Measurements from ENCODE around the gene PNMT.

Gene PNMT

DNA sequence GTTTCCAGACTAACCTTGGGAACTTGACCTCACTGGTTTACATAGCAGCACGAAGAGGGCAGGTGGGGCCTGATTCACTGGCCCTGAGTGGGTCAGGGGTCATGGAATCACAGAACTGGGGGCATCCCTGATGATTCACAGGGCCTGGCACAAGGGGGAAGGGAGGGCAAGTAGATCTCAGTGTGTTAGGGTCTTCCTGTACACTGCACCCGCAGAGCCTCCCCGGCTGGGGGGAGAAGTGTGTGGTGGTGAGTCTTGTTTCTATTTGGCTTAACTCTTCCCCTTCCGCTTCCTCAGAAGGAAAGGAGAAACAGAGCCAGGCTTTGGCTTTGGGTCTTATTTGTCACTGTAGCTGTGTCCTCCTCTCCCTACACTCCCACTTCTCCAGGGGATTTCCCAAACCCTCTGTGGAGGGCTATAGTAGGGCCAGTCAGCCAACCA lies 27.6 kb upstream of the PNMT start:
- H3K36me3 ChIP-seq (ENCODE audit: insufficient read depth, low read length): no peaks in the 10 kb centered on the region
- H3K9me3 ChIP-seq (ENCODE audit: control insufficient read depth, insufficient read depth, low read length): no peaks in the 10 kb centered on the region
- no peak overlapping the region for H3K9ac ChIP-seq (ENCODE audit: low read depth, low read length)
- H3K4me1 ChIP-seq (ENCODE audit: insufficient read depth, low read length): peaks cover 31% of the 10 kb centered on the region

DNA sequence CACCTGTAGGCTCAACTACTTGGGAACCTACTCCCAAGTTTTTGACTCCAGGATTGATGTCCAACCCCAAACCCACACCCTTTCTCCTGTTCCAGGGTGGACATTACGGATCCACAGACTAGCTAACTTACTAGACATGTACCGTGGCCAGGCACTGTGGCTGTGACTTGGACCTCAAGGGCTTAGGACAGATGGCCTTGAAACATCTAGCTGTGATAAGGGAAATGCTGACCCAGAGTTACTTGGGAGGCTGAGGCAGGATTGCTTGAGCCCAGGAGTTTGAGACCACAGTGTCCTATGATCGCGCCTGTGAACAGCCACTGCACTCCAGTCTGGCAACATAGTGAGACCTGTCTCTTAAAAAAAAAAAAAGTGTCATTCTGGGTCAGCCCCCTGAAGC lies 27.2 kb upstream of the PNMT start:
- no peaks in the 10 kb centered on the region for H3K36me3 ChIP-seq (ENCODE audit: insufficient read depth, low read length)
- H3K4me1 ChIP-seq (ENCODE audit: insufficient read depth, low read length): peaks cover 27% of the 10 kb centered on the region
- no peaks in the 10 kb centered on the region for H3K9me3 ChIP-seq (ENCODE audit: control insufficient read depth, insufficient read depth, low read length)
- no peak overlapping the region for H3K9ac ChIP-seq (ENCODE audit: low read depth, low read length)

DNA sequence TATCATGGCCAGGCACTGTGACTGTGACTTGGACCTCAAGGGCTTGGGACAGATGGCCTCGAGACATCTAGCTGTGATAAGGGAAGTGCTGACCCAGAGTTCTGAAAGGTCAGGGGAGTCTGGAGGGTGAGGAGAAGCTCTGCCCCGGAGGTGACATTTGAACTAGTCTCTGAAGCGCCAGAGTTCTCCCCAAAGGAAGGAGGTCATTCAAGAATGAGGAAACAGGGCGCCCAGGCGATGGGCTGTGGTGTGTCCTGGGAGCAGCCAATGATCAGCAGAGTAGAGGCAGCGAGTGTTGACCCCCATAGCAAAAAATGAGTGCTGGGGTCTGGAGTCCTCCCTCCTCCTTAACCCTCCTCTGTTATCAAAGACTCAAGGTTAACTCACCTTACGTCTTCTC lies 26.4 kb upstream of the PNMT start:
- Histone ChIP-seq H3K4me1 (ENCODE audit: insufficient read depth, low read length) (peaks cover 25% of the 10 kb centered on the region; the same call in 1 of the 2 replicates), H3K9ac (ENCODE audit: low read depth, low read length) (no peak overlapping the region), H3K9me3 (ENCODE audit: control insufficient read depth, insufficient read depth, low read length) (no peaks in the 10 kb centered on the region), H3K36me3 (ENCODE audit: insufficient read depth, low read length) (no peaks in the 10 kb centered on the region)

DNA sequence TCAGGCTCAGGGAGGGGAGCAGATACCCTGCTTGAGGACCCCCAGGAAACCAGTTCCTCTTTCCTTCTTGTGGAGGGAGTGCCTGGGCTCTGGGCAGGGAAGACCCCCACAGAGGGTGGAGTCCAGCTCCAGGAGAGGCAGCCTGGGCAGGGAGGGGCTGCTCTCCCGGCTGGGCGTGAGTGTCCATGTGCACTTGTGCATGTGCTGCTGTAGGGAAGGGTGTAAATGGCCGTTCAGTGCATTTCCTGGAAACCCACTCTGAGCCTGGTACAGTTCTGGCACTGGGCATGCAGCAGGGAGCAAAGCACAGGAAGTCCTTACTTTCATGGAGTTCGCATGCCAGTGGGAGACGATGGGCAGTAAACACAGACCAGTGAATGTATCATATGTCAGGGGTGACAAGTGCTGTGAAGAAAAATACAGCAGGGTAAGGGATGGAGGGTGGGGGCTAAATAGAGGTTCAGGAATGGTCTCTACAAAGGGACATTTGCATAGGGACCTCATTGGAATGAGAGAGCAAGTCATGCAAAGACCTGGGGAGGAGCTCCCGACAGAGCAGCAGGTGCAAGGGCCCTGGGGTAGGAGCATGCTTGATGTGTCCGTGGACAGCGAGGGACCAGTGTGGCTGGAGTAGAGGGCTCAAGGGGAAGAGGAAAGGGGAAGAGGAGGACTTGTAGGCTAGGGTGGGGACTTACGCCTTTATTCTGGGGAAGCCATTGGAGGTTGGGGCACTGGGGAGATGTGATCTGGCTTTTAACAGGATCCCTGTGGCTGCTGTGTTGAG lies 25.8 kb upstream of the PNMT start:
- Histone ChIP-seq H3K9me3 (ENCODE audit: control insufficient read depth, insufficient read depth, low read length) (no peaks in the 10 kb centered on the region), H3K9ac (ENCODE audit: low read depth, low read length) (no peak overlapping the region), H3K36me3 (ENCODE audit: insufficient read depth, low read length) (no peaks in the 10 kb centered on the region), H3K4me1 (ENCODE audit: insufficient read depth, low read length) (peaks cover 25% of the 10 kb centered on the region; the same call in 1 of the 2 replicates)

DNA sequence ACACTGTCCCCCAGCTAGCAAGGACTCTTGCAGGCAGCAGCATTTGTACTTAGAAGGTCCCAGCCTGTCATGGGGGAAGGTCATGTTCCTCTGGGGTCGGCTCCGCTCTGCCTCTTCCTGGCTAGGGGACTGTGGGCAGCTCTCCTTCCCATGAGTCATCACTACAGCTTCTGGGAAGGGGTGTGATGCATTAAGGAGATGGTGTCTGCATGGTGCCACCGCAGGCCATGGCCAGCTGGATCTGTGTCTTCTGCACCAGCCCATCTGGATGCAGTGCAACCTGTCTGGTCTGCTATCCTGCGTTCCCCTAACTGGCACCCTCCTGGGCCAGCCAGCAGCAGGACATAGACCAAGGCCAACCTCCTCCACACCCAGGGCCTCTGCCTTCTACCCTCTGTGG lies 25.0 kb upstream of the PNMT start:
- no peak overlapping the region for H3K9ac ChIP-seq (ENCODE audit: low read depth, low read length)
- H3K36me3 ChIP-seq (ENCODE audit: insufficient read depth, low read length): no peaks in the 10 kb centered on the region
- peaks cover 25% of the 10 kb centered on the region; the same call in 1 of the 2 replicates for H3K4me1 ChIP-seq (ENCODE audit: insufficient read depth, low read length)
- H3K9me3 ChIP-seq (ENCODE audit: control insufficient read depth, insufficient read depth, low read length): no peaks in the 10 kb centered on the region

DNA sequence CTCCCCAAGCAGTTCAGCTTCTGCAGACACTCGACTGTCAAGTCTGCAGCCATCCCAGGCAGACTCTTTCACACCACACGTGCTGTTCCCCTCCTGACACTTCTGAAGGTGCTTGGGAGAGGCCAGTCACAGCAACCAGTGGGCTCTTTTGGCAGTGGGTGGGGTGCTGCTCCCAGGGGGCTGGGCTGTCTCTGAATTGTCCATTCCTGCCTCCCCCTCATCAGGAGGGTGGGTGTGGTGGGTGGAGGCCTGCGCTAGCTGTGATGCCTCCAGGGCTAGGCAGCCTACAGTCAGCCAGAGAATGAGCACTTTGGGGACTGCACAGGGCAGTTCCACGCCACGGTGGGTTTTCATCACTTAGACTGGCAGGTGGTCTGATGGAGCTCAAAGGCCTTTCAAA lies 21.0 kb upstream of the PNMT start:
- Histone ChIP-seq H3K4me1 (ENCODE audit: insufficient read depth, low read length) (peaks cover 20% of the 10 kb centered on the region; the same call in 1 of the 2 replicates), H3K9me3 (ENCODE audit: control insufficient read depth, insufficient read depth, low read length) (no peaks in the 10 kb centered on the region), H3K9ac (ENCODE audit: low read depth, low read length) (no peak overlapping the region), H3K36me3 (ENCODE audit: insufficient read depth, low read length) (no peaks in the 10 kb centered on the region)

DNA sequence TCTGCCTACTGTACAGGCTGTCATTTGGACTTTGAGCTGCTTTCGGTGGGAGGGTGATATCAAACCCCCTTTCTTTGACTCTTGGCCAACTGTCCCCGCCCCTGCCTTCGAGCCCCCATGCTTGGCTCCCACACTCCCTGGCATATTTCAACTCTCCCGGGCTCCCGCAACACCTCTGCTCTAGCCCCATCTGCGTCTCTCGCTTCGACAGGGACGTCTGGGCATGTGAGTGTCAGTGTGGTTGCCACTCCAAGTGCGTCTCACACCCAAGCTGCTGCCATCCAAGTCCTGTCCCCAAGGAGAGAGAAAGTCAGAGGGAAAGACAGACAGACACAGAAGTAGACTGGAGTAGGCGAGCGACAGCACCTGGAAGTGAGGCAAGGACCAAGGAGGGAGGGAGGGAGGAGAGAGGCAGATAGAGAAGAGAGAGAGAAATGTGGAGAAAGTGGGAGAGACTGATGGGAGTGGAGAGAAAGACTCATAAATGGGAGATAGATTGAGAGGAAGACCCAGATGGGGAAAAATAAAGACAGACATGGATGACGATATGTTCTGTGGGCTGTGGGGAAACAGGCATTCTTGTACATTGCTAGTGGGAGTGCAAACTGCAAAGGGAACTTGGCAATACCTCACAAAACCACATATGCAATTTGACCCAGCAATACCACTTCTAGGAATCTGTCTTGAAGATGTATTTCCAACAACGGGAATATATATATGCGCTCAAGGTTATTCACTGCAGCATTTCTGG lies 19.5 kb upstream of the PNMT start:
- Histone ChIP-seq H3K9me3 (ENCODE audit: control insufficient read depth, insufficient read depth, low read length) (no peaks in the 10 kb centered on the region), H3K4me1 (ENCODE audit: insufficient read depth, low read length) (peaks cover 29% of the 10 kb centered on the region; the same call in 1 of the 2 replicates), H3K36me3 (ENCODE audit: insufficient read depth, low read length) (no peaks in the 10 kb centered on the region), H3K9ac (ENCODE audit: low read depth, low read length) (no peak overlapping the region)

DNA sequence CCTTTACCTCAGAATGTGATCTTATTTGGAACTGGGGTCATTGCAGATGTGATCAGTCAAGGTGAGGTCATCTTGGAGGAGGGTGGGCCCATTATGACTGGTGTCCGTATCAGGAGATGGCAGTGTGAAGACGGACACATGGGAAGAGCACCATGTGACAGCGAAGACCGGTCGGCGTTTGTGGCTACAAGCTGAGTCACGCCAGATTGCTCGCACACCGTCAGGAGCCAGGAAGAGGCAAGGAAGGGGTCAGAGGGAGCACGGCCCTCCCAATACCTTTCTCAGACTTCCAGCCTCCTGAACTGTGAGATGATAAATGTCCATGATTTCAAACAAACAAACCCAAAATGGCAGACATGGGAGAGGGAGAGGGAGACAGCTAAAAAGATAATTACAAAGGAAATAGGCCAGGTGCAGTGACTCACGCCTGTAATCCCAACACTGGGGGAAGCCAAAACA lies 18.1 kb upstream of the PNMT start:
- H3K9ac ChIP-seq (ENCODE audit: low read depth, low read length): no peak overlapping the region
- H3K4me1 ChIP-seq (ENCODE audit: insufficient read depth, low read length): peaks cover 24% of the 10 kb centered on the region; the same call in 1 of the 2 replicates
- H3K9me3 ChIP-seq (ENCODE audit: control insufficient read depth, insufficient read depth, low read length): no peaks in the 10 kb centered on the region
- H3K36me3 ChIP-seq (ENCODE audit: insufficient read depth, low read length): no peaks in the 10 kb centered on the region

DNA sequence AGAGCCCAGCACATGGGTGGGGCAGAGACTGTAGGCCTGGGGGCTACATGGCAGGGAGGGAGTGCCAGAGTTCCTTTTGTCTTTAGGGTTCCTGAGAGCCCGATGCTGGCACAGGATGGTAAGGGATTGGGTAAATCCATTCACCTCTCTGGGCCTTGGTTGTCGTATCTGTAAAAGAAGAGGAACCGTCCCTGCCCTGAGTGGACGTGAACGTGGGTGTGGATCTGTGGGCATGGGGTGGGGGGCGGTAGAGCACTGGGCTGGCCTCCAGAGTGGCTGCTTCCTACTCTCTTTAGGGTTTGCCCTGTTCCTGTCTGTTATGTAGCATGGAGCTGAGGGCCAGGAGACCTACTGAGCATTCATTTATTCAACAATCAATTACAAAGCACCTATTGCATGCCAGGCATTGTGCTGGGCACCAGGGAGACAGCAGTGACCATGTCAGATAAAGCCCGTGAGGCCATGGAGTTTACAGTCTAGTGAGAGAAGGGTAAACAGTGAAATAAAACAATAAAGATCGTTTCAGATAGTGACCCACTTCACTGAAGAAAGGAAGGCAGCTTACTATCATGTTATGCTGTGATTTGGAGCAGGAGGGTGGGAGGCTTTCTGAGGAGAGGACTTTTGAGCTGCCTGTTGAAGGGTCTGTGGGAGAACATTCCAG lies 16.2 kb upstream of the PNMT start:
- no peak overlapping the region for H3K9ac ChIP-seq (ENCODE audit: low read depth, low read length)
- H3K36me3 ChIP-seq (ENCODE audit: insufficient read depth, low read length): no peaks in the 10 kb centered on the region
- H3K9me3 ChIP-seq (ENCODE audit: control insufficient read depth, insufficient read depth, low read length): no peaks in the 10 kb centered on the region
- peaks cover 15% of the 10 kb centered on the region; the same call in 1 of the 2 replicates for H3K4me1 ChIP-seq (ENCODE audit: insufficient read depth, low read length)

DNA sequence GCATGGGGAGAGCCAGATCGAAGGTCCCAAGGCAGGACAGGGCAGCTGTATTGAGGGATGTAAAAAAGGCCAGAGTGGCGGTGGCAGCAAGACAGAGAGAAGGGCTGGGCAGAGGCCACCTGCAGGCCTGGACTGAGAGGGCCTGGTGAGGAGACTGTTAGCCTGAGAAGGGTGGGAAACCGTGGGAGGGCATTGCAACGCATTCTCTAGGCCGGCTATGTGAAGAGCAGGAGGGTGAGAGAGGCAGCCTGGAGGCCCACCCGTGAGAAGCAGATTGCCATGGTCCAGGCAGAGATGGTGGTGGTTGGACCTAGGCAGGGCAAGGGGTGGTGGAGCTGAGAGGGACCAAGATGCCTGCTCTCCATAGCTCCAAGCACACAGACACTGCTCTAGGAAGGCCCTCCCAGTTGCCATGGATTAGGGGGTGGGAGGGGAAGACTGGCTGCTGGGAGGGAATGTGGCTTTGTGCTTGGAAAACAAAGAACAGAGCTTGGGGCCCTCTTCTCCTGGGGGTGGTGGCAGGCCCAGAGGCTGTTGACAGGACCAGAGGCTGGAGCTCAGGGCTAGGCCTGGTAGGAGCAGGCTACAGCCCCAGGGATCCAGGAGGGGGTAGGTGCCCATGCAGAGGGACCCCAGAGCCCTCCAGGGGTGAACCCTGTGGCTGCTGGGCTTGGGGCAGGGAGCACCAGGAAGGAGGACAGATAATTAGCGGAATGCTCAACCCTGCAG lies 15.5 kb upstream of the PNMT start:
- Histone ChIP-seq H3K4me1 (ENCODE audit: insufficient read depth, low read length) (peaks cover 15% of the 10 kb centered on the region; the same call in 1 of the 2 replicates), H3K9ac (ENCODE audit: low read depth, low read length) (no peak overlapping the region)

DNA sequence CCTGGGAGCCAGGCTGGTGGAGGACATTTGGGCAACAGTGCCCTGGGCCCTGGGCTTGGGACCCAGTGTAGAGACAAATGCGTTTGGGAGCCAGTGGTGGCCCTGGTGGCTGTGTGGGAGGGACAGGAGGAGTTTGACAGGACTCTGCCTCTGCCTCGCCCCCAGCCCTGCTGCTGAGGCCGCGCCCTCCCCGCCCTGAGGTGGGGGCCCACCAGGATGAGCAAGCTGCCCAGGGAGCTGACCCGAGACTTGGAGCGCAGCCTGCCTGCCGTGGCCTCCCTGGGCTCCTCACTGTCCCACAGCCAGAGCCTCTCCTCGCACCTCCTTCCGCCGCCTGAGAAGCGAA lies 15.0 kb upstream of the PNMT start:
- no peaks in the 10 kb centered on the region for H3K9me3 ChIP-seq (ENCODE audit: control insufficient read depth, insufficient read depth, low read length)
- peaks cover 15% of the 10 kb centered on the region; the same call in 1 of the 2 replicates for H3K4me1 ChIP-seq (ENCODE audit: insufficient read depth, low read length)
- H3K36me3 ChIP-seq (ENCODE audit: insufficient read depth, low read length): no peaks in the 10 kb centered on the region
- no peak overlapping the region for H3K9ac ChIP-seq (ENCODE audit: low read depth, low read length)

More for the DNA sequence above, 15.5 kb upstream of the PNMT start:
- Histone ChIP-seq H3K36me3 (ENCODE audit: insufficient read depth, low read length) (no peaks in the 10 kb centered on the region), H3K9me3 (ENCODE audit: control insufficient read depth, insufficient read depth, low read length) (no peaks in the 10 kb centered on the region)

DNA sequence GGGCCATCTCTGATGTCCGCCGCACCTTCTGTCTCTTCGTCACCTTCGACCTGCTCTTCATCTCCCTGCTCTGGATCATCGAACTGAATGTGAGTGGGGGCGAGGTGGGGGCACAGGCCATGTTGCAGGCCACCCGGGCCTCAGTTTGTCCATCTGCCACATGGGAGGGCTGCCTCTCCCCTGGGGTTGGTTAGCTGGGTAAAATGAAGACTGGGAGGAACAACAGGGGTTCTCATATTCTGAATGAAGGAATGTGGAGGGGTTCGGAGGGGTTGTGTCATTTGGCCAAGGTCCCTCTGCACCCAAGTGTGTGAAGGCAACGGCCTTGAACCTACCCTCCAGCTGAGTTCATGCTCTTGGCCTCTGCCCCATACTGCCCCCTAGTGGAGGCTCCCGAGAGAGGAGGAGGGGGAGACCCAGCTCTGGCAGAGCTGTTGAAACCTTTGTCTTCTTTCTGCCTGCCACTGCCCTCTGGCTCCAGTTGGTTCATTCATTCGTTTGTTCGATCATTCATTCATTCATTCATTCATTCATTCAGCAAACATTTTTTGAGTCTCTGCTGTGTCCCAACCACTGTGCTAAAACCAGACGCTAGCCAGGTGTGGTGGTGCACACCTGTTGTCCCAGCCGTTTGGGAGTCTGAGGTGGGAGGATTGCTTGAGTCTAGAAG lies 14.5 kb upstream of the PNMT start:
- no peaks in the 10 kb centered on the region for H3K9me3 ChIP-seq (ENCODE audit: control insufficient read depth, insufficient read depth, low read length)
- H3K9ac ChIP-seq (ENCODE audit: low read depth, low read length): no peak overlapping the region
- peaks cover 15% of the 10 kb centered on the region; the same call in 1 of the 2 replicates for H3K4me1 ChIP-seq (ENCODE audit: insufficient read depth, low read length)
- no peaks in the 10 kb centered on the region for H3K36me3 ChIP-seq (ENCODE audit: insufficient read depth, low read length)

DNA sequence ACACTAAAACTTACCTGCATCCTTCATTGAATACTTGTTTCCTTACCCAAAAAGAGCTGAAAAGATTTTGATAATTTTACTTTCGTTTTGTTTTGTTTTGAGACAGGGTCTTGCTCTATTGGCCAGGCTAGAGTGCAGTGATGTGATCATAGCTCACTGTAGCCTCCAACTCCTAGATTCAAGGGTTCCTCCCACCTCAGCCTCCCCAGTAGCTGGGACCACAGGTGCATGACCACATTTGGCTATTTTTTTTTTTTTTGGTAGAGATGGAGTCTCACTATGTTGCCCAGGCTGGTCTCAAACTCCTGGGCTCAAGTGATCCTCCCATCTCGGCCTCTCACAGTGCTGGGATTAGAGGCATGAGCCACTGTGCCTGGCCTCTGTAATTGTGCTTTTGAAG lies 13.1 kb upstream of the PNMT start:
- no peaks in the 10 kb centered on the region for H3K36me3 ChIP-seq (ENCODE audit: insufficient read depth, low read length)
- peaks cover 11% of the 10 kb centered on the region; the same call in 1 of the 2 replicates for H3K4me1 ChIP-seq (ENCODE audit: insufficient read depth, low read length)
- H3K9me3 ChIP-seq (ENCODE audit: control insufficient read depth, insufficient read depth, low read length): no peaks in the 10 kb centered on the region
- H3K9ac ChIP-seq (ENCODE audit: low read depth, low read length): no peak overlapping the region

All from ES-I3 (cell line).